HG02973 (cell line): ENCODE measurements around the gene XPO1.
A peak's percentile ranks its signal among the peaks of the same experiment; 100 is the strongest.
"Not testable (repeated sequence)": the region's sequence is repeated elsewhere in the genome, so short reads cannot be mapped to it uniquely, and the experiment has no call there.

ENCODE experiments used
- ATAC-seq: cut with Tn5 transposase; IDR thresholded peaks from one replicate; pipeline ENCODE4 v1.9.1; 2021; ENCODE audit warnings: moderate library complexity; ENCODE audit not compliant: unreplicated experiment

XPO1 gene

DNA sequence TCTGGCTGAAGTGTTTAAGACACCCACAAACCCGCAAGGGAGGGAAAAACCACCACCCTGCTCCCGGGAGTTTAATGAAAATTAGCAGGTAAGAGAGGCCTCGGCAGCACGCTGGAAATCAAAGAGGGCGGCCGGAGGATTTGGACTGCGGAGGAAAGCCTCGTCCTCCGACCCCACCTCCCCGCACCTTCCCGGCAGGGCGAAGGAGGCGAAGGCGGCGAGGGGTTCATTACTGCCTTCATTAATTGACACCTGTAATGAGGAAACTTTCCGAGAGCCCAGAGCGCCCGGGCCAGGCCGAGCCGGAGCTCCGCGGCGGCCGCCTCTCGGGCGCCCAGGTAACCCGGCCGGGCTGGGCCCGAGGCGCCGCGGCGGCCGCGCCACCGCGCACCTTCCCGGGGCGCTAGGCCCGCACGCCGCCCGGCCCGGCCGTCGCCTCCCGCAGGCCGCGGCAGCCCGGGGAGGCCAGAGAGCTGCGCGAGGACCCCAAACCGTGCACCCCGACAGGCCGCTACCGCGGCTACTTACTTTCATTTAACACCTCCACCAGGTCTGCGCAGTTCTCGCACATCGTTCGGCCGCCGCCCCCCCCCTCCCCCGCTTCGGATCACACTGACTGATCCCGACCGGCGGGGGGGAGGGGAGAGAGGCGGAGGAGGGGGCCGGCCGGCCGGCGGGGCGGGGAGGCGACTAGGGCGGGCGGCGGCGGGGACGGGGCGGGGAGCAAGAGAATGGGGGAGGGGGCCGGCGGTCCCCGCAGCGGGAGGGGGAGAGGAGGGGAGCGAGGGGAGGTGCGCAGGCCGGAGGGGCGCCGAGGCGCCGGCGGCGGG is 67.8 kb downstream of the XPO1 start:
- ATAC-seq = peak; percentile 23

DNA sequence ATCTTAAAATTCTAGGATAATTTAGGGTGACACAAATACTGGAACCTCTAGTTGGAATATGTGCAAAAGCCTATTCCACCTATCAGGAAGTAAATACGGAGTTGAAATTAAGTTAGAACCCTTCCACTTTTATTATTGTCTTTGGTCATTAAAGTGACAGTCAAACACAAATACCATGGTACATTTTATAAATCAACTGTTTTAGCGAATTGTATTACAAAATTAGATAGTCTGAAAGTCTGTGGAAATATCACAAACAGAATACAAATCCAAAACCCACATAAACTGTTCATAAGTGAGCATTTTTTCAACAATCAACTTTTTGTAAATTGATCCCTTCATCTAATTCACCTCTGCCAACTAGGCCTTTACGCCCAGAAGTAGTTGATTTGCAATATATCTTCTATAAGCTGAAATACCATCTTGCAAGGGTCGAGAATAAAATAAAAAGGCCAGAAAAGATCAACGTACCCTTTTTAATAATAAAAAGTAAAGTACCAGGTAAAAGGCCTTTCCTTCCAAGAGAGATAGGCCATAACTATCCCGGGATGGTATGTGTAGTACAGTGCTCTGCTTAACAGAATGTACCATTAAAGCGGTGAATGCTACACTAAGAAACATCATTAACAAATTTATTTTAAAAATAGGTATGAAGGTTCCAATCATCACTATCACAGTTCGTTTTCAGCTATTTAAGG is 68.6 kb downstream of the XPO1 start:
- no peak for ATAC-seq

DNA sequence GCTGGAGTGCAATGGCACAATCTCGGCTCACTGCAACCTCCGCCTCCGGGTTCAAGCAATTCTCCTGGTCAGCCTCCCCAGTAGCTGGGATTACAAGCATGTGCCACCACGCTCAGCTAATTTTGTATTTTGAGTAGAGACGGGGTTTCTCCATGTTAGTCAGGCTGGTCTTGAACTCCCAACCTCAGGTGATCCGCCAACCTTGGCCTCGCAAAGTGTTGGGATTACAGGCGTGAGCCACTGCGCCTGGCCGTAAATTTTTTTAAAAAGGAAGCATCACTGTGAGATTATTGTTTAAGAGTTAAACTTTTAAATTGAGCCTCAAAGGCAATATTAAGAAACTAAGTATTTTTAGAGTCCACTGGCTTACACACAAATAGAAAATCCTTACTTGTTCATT is 69.9 kb downstream of the XPO1 start:
- not testable (repeated sequence) for ATAC-seq

DNA sequence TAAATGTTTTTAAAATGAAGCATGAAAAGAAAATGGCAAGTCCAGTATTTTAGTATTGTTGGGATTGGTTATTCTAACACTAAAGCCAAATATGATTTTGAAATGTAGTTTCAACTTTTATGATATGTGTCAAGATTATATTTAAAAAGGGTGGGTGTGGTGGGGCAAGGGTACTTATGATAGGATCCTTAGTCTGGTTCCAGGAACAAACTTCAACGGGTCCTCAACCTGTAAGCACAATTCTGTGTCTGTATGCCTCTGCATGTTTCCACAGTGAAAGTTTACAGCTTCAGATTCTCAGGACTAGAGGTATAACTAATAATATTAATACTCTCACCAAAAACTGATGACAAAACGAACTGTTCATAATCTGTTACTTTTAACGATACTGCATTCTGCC is 73.1 kb downstream of the XPO1 start:
- no peak for ATAC-seq

DNA sequence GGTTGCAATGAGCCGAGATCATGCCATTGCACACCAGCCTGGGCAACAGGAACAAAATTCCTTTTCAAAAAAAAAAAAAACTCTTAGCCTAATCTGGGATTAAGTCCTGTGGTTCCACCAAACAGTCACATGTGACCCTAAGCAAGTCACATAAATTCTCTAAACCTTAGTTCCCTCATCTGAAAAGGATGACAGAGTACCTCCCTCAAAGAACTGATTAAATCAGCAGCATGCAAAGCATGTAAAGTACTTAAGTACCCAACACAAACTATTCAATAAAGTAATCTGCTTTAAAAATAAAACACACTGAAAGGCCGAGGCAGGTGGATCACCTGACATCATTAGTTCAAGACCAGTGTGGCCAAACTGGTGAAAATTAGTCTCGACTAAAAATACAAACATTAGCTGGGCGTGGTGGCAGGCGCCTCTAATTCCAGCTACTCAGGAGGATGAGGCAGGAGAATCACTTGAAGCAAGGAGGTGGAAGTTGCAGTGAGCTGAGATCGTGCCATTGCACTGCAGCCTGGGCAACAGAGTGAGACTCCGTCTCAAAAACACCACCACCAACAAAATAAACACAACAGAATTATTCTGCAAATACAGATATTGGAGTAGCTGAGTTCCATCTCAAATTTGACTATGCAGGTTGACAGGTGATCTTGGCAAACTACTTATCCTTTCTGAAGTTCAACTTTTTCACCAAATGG is 74.2 kb downstream of the XPO1 start:
- peak; percentile 18 for ATAC-seq

DNA sequence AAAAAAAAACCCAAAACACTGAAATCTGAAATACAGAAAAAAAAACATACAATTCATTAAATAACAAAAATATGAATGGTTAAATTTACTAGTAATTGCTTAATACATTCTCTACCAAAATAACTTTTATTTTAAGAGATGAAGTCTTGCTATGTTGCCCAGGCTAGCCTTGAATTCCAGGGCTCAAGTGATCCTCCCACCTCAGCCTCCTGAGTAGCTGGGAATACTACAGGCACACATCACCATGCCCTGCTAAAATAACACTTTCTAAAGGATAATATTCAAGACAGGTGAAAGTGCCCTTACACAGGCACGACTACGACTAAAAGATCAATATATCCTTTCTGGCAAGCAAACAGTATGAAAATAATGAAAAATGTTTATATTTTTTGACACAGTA is 76.8 kb downstream of the XPO1 start:
- no peak for ATAC-seq

DNA sequence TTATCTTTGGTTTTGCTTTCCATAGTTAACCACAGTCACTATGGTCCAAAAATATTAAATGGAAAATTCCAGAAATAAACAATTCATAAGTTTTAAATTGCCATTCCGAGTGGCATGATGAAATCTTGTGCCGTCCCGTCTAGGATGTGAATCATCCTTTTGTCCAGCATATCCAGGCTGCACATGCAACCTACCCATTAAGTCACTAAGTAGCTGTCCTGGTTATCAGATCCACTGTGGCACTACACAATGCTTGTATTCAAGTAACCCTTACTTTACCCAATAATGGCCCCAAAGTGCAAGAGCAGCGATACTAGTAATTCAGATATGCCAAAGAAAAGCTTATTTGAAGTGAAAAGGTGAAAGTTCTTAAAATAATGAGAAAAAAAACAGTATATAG is 78.0 kb downstream of the XPO1 start:
- ATAC-seq = no peak

DNA sequence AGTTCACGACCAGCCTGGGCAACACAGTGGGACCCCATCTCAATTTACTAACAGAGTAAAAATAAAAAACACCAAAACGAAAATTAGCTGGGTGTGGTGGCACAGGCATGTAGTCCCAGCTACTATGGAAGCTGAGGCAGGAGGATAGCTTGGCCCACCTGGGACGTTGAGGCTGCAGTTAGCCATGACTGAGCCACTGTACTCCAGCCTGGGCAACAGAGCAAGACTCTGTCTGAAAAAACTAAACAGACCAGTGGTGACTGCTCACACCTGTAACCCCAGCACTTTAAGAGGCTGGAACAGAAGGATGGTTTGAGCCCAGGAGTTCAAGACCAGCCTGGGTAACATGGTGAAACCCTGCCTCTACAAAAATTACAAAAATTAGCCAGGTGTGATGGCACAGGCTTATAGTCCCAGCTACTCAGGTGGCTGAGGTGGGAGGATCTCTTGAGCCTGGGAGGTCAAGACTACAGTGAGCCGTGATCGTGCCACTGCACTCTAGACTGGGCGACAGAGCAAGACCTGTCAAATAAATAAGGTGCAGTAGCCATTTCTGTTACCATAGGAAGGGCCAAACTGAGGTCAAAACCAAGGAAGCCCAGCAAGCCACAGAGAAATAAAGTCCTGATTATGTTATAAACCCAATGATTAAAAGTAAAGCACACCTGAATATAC is 81.3 kb downstream of the XPO1 start:
- no peak for ATAC-seq

DNA sequence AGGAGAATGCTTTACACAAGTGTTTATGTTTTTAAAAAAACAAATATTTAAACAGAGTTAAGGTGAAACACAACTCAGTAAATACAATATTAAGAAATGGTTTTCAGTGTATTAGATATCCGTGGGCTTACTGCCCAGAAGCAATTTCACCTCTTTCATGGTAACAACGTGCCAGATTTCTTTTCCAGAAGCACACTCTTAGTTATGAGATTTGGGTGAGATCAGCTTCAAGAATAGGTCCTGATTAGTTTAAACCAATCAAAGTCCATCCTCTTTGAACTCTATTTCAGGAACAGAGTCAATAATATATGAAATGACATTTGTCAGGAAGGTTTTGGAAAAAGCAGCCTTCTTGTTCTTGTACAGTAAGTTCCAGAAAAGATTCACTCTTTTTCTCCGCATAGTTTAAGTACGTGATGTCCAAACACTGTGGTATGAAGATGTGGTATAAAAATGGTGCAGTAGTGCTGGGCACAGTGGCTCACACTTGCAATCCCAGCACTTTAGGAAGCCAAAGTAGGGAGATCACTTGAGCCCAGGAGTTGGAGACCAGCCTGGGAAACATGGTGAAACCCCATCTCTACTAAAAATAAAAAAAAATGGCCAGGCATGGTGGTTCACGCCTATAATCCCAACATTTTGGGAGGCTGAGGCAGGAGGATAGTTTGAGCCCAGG is 81.9 kb downstream of the XPO1 start:
- no peak for ATAC-seq

DNA sequence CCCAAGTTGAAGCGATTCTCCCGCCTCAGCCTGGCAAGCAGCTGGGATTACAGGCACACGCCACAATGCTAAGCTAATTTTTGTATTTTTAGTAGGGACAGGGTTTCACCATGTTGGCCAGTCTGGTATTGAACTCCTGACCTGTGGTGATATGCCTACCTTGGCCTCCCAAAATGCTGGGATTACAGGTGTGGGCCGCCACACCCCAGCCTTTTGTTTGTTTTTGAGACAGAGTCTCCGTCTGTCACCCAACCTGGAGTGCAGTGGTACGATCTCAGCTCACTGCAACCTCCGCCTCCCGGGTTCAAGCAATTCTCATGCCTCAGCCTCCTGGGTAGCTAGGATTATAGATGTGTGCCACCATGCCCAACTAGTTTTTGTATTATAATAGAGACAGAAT is 83.2 kb downstream of the XPO1 start:
- not testable (repeated sequence) for ATAC-seq

DNA sequence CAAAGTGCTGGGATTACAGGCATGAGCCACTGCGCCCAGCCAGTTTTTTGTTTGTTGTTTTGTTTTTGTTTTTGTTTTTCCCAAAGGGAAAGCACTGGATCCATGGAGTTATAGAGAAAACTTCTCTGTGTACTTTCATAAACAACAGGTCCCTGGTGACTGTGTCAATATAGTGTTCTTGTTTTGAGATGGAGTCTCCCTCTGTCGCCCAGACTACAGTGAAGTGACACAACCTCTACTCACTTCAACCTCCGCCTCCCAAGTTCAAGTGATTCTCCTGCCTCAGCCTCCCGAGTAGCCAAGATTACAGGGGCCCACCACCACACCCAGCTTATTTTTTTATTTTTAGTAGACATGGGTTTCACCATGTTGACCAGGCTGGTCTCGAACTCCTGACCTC is 83.8 kb downstream of the XPO1 start:
- ATAC-seq = no peak

DNA sequence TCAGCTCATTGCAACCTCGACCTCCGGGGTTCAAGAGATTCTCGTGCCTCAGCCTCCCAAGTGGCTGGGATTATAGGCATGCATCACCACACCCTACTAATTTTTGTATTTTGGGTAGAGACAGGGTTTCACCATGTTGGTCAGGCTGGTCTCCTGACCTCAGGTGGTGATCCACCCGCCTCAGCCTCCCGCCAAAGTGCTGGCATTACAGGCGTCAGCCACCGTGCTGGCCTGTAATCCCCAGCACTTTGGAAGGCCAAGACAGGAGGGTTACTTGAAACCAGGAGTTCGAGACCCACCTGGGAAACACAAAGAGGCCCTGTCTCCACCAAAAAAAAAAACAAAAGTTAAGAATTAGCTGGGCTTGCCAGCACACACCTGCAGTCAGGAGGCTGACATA is 85.8 kb downstream of the XPO1 start:
- no peak for ATAC-seq

DNA sequence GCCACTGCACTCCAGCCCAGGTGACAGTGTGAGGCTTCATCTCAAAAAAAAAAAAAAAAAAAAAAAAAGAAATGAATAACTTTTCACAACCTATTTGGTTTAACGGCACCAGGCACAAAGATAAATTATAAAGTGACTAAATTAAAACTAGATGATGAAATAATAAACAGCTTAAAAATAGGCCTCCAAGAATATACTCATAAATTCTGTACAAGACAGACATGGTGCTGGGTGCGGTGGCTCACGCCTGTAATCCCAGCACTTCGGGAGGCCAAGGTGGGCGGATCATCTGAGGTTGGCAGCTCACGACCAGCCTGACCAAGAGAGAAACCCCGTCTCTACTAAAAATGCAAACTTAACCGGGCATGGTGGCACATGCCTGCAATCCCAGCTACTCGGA is 87.0 kb downstream of the XPO1 start:
- no peak for ATAC-seq

DNA sequence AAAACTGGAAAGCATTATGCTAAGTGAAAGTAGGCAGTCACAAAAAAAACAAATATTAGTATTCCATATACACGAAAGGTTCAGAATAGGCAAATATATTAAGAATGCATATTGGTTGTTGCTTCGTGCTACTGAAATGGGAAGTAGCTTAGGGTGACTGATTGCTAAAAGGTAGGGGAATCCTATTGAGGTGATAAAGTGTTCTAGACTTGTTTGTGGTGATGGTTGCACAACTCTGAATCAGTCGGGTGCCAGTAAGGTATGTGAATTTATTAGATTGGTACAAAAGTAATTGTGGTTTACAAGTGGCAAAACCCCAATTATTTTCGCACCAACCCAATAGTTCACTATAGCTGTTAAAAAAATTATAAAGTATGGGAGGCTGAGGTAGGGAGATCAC is 88.0 kb downstream of the XPO1 start:
- ATAC-seq = peak; percentile 67

DNA sequence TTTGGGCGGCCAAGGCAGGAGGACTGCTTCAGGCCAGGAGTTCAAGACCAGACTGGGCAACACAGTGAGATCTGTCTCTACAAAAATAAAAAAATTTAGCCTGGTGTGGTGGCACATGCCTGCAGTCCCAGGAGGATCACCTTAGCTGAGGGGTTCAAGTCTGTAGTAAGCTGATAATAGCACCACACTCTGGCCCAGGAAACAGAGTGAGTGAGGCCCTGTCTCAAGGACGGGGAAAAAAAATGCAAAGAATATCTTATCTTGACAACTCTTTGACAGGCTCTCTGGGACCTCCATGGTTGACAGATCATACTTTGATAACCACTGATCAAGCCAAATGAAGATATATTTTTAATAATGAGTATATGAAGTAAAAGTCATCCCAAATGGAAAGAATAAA is 89.9 kb downstream of the XPO1 start:
- no peak for ATAC-seq

DNA sequence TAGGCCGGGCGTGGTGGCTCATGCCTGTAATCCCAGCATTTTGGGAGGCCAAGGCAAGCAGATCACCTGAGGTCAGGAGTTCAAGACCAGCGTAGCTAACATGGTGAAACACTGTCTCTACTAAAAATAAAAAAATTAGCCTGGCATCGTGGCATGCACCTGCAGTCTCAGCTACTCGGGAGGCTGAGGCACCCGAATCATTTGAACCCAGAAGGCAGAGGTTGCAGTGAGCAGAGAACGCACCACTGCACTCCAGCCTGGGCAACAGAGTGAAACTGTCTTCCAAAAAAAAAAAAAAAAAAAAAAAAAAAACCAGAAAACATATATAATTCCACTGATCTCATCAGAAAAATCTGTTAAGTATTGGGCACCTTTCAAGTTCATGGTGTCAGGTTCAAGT is 91.2 kb downstream of the XPO1 start:
- ATAC-seq = not testable (repeated sequence)

DNA sequence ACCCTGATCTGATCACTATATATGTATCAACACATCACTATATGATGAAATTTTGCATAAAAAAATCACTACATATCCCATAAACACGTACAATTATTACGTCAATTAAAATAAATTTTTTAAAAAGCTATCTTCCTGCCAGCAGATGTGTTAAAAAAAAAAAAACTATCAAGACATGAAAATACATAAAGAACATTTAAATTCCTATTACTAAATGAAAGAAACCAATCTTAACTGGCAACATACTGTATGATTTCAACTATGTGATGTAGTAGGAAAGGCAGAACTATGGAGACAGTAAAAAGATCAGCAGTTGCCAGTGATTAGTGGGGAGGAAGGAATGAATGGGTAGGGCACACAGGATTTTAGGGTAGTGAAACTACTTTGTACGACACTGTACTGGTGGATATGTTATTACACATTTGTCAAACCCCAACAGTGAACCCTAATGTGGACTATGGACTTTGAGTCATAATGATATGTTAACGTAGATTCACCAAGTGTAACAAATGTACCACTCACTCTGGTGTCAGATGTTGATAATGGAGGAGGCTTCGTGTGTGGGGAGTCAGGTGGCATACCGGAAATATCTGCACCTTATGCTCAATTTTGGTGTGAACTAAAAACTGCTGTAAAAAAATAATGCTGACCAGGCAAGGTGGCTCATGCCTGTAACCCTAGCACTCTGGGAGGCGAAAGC is 94.7 kb downstream of the XPO1 start:
- ATAC-seq = peak; percentile 91

DNA sequence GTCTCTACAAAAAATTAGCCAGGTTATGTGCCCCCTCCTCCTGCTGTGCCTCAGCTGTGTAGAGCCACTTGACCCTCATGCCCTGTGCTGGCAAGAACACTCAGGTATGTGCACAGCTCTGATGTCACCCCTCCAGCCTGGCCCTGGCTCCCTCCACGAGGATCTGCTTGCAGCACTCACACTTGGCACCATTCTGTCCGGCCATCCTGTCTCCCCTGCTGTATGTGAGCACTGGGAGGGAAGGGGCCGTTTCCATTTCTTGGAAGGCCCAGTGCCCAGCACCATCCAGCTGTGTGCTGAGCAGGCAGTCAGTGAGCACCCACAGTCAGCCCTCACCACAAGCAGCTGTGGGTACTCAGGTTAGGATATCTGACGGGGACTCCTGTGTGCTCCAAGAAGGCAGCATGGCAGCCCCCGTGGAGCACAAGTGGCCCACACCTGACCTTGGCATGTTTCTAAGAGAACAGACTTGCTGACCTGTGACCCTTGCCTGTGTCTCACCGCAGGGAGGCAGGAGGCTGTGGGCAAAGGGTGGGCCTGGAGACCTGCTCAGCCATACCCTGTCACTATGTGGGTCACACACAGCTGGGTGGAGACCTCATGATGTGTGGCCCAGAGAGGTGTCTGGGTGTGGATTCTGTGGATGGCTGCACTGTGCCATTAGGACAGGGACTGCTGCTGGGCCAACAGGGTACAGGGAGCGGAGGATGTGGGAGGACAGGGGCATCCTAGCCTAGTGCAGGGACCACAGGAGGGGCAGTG is 98.7 kb downstream of the XPO1 start:
- no peak for ATAC-seq

DNA sequence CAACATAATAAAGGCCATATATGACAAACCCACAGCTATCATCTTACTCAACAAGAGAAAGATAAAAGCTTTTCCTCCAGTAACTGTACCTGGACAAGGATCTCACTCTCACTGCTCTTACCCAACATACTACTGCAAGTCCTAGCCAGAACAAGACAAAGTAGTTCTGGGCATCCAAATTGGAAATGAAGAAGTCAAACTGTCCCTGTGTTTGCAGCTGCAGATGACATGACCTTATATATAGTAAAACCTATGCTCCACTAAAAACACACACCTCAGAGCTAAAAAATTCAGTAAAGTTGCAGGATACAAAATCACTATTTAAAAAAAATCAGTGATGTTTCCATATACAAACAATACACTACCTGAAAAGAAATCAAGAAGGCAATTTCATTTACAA is 99.5 kb downstream of the XPO1 start:
- no peak for ATAC-seq
